HT-29 (cell line): Measurements from ENCODE around the gene PTPRN2. TPM values are rescaled to one million over a fixed set of nuclear protein-coding genes. Genes with fewer than 3 reads are reported as not detected.

ENCODE experiments used
- DNase-seq: peaks from one replicate; pipeline ENCODE4 v3.0.0-alpha.2; 2015; ENCODE audit warnings: low spot score
- total RNA-seq: library from RNA; depleted of rRNA; stranded (reverse); fragments of >200 nt; shearing (Covaris generic); gene quantifications from 2 replicates; pipeline ENCODE4 v1.2.3, GENCODE V29; 2014

PTPRN2 gene
- total RNA-seq, 1 experiment from 2014 or later = 1.7 TPM

DNA sequence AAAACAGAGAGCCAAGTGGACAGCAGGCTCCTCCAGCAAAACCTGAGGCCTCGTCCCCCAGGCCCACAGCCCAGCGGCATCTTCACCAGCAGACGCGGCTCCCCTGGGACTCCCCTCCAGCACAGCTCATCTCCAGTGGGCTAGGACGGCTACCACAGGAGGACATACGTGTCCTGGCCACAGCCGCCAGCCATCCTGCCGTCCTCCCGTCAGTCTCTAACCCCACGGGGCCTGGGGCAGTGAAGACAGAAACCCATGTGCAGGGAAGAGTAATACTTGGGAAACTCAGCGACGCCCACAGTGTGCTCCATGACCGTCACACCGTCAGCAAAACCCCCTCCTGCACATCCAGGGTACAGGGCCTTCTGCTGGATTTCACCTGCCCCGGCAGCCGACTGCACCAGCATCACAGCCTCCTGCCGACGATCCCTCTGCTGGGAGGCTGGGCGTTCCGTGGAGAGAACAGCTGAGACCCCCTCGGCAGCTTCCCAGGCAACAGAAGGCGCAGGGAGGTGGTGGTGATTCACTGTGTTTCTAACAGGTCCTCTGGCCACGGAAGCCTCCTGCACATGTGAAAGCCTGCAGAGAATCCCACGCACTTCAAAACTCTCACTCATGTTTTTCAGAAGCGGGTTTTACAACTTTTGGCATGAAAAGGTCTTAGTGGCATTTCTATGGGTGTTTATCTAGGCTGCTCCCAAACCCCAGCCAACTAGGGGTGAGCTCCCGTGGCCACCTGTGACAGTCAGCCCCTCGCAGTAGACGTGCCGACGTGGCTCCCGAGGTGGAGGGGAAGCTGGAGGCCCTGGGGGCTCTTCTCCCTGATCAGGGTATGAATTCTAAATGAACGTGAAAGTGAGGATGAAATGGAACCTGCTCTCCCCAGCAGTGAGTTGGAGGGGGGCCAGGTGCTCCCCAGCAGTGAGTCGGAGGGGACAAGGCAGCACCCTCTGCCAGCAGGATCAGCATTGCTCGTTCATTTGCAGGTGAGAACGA lies 513.5 kb downstream of the PTPRN2 start:
- no peak for DNase-seq

DNA sequence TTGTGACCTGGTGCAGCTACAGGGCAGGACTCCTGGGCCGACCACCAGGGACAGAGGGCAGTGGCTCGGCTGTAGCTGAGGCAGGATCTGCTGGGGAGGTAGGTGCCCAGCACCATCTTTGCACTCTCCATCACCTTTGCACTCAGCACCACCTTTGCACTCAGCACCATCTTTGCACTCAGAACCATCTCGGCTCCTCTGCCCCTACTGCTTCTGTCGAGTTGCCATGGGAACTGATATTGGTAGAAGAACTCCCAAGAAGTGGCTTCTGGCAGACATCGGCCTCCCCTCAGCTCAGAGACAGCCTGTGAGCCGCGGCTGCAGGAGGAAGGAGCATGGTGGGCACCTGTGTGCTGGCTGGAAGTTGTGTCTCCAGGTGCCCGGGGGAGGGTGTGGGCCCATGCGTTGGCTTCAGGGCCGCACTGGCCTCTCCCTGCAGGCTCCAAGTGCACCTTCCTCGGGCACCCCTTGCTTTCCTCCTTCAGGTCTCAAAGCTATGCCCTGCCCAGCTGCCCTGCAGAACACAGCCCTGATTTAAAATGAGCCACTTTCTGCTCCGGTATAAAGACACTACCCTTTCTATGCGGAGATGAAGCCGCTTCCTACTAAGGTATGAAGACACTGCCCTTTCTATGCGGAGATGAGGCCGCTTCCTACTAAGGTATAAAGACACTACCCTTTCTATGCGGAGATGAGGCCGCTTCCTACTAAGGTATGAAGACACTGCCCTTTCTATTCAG lies 514.5 kb downstream of the PTPRN2 start:
- no peak for DNase-seq

- DNase-seq = no peak
Observed at GRCh38 chr7:158070222-158070920, 517.3 kb downstream of the PTPRN2 start.

DNA sequence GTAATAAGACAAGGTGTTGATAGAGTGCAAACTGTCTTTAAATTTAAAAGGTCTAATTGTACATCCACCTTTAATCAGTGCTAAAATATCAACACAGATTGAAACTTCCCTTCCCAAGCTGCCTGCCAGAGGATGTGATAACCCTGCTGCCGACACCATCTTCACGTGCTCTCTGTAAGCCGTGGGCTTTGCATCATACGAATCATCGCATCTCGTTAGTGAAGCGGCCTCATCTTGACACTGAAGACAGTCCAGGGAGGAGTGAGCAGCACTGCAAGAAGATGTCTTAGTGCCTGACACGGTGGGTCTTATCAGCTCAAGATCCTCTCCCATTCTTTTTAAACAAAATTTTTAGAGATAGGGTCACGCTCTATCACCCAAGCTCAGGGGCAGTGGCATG lies 518.8 kb downstream of the PTPRN2 start:
- DNase-seq = no peak

- no peak for DNase-seq
Observed at GRCh38 chr7:158067931-158068482, 519.6 kb downstream of the PTPRN2 start.

GRCh38 chr7:158067219-158067930 lies 520.2 kb downstream of the PTPRN2 start:
- no peak for DNase-seq

DNA sequence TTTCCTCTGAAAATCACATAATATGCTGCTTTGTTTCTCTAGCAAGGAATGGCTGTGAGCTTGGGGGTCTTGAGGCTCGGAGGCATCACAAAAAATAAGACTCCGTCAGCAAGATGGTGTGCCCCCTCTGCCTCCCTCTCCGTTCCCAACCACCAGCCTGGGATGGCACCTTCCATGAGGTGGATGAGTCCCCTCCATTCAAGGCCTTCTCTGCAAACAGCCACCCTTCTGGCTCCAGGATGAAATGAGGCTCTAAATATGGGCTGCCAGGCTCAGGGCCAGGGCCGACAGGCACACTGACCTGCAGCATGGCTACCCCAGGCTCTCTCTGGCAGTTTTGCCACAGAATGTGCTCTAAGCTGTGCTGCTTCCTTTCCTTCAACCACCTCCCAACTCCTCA lies 521.5 kb downstream of the PTPRN2 start:
- DNase-seq = no peak

DNA sequence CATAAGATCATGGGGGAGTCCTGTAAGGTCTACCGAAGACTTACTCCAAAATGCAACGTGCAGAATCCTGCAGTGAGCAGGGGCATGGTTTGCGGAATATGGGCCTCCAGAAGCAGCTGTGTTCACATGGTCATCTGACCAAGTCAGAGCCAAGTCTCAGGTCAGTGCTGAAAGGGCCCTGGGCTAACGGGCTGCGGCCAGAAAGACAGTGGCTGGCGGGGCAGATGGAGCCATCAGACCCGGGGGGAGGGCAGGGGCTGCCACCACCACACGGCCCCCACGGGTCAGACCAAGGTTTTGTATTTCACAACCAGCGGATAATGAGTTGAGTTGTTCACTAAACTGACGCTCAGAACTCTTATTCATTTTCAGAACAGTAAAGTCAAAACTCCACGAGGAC lies 522.3 kb downstream of the PTPRN2 start:
- no peak for DNase-seq

- DNase-seq = no peak
Observed at GRCh38 chr7:158064631-158065030, 523.0 kb downstream of the PTPRN2 start.

DNA sequence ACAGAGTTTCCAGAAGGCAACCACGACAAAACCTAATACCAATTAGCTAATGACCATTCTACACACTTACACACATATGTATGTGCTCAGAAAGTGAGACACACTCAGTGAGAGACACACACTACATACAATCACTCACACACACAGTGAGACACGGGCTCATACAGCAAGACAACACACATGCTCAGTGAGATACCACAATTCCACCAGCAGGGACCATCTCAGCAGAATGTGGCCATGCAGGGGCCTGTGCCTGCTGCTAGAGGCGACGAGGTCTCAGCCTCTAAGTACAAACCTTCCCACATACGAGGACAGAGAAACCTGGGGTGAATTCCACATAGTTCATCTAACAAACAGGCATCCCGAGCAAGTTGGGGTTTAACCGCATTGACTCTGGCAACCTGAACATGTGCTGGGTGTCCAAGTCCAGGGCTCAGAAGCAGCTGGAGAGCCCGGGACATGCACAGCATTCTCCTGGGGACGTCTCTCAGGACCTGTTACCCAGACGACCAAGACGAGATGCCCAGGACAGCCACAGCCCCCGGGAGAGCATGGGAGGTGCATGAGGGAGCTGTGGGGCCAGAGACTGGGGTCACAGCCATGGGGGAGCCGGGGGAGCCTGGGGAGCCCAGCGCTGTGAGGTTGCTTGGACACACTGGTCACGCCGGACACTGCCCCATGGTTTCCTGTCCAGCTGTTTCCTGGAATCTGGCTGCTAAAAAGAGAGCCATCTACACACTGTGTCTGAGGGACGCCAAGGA lies 523.6 kb downstream of the PTPRN2 start:
- DNase-seq = no peak

- DNase-seq = no peak
Observed at GRCh38 chr7:158062661-158063060, 525.0 kb downstream of the PTPRN2 start.

- no peak for DNase-seq
Observed at GRCh38 chr7:158061884-158062656, 525.6 kb downstream of the PTPRN2 start.

- DNase-seq = no peak
Observed at GRCh38 chr7:158061026-158061630, 526.5 kb downstream of the PTPRN2 start.

- DNase-seq = no peak
Observed at GRCh38 chr7:158060216-158060615, 527.4 kb downstream of the PTPRN2 start.

GRCh38 chr7:158057446-158057845 lies 530.2 kb downstream of the PTPRN2 start:
- no peak for DNase-seq

GRCh38 chr7:158056761-158057160 lies 530.9 kb downstream of the PTPRN2 start:
- no peak for DNase-seq

- no peak for DNase-seq
Observed at GRCh38 chr7:158055726-158056510, 531.7 kb downstream of the PTPRN2 start.

GRCh38 chr7:158054611-158055010 lies 533.0 kb downstream of the PTPRN2 start:
- no peak for DNase-seq
